ENCODE measurements around the gene FITM1.

Gene FITM1

DNA sequence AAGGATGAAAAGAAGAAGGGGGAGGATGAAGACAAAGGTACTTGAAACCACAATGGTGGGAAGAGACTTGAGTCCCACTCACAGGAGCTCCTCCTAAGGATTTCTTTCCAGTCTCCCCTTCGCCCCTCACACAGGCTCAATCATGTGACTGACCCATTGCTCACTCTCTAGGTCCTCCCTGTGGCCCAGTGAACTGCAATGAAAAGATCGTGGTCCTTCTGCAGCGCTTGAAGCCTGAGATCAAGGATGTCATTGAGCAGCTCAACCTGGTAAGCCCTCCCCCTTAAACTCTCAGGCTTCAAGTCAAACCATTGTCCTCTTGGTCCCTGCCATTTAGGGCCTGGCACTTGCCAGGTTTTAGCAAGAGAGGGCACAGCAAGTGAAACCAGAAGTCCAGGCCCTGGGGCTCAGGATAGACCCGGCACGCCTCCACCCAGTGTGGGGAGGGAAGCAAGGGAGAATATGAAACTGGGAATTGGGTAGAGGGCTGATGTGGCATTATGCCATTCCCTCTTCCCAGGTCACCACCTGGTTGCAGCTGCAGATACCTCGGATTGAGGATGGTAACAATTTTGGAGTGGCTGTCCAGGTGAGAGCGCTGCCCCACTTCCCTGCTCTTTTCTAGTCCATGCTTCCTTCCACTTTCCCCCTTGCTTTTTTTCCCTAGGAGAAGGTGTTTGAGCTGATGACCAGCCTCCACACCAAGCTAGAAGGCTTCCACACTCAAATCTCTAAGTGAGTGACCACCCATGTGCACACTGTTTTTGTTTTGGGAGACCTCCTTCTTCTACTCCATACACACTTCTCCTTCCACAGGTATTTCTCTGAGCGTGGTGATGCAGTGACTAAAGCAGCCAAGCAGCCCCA lies 7.3 kb downstream of the FITM1 start:
- no peak for TF ChIP-seq RAD21 (IDR thresholded peaks at IDR 0.05; ENCODE audit: low read depth)

DNA sequence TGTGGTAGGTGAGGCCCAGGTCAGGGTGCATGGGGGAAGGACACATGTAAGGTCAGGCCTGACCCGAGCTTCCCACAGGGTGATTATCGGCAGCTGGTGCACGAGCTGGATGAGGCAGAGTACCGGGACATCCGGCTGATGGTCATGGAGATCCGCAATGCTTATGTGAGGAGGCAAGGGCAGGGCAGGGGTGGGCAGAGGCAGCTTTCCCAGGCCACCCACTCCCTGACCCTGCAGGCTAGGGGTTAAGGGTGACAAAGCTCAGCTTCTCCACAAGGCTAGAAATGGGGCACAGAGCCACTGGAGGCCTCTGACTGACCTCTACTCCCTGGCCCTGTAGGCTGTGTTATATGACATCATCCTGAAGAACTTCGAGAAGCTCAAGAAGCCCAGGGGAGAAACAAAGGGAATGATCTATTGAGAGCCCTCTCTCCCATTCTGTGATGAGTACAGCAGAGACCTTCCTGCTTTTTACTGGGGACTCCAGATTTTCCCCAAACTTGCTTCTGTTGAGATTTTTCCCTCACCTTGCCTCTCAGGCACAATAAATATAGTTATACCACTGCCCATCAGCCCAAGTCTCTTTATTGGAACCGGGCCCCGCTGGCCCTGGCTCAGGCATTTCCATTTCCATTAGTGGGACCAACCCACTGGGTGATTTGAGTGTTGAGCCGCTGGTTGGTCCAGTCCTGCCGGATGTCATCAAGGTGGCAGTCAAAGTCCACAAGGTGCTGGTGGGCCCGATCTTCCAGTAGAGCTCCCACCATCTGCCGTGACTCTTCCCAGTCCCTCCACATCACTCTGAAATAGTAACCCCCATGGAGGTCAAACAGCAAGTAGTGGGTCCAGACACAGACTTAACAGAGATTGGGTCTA lies 8.2 kb downstream of the FITM1 start:
- TF ChIP-seq EP300 (IDR thresholded peaks at IDR 0.05; ENCODE audit: borderline replicate concordance) (no peak), FOXM1 (IDR thresholded peaks at IDR 0.05; ENCODE audit: borderline replicate concordance, low read depth) (no peak), CEBPB (IDR thresholded peaks at IDR 0.05) (no peak), ZBTB7A (IDR thresholded peaks at IDR 0.05; ENCODE audit: low read depth) (no peak), EGR1 (IDR thresholded peaks at IDR 0.05) (no peak), REST (IDR thresholded peaks at IDR 0.05; ENCODE audit: low read depth) (no peak), NFIC (IDR thresholded peaks at IDR 0.05) (no peak), TEAD4 (IDR thresholded peaks at IDR 0.05) (no peak)
- TF ChIP-seq, protein P1, sequence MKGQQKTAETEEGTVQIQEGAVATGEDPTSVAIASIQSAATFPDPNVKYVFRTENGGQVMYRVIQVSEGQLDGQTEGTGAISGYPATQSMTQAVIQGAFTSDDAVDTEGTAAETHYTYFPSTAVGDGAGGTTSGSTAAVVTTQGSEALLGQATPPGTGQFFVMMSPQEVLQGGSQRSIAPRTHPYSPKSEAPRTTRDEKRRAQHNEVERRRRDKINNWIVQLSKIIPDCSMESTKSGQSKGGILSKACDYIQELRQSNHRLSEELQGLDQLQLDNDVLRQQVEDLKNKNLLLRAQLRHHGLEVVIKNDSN (IDR thresholded peaks at IDR 0.05): no peak

GRCh38 chr14:24139272-24139934 lies 8.9 kb downstream of the FITM1 start:
- TF ChIP-seq RAD21 (IDR thresholded peaks at IDR 0.05; ENCODE audit: low read depth) (no peak), MAX (IDR thresholded peaks at IDR 0.05) (no peak), TEAD4 (IDR thresholded peaks at IDR 0.05) (no peak), FOXM1 (IDR thresholded peaks at IDR 0.05; ENCODE audit: borderline replicate concordance, low read depth) (no peak), NFIC (IDR thresholded peaks at IDR 0.05) (no peak), EGR1 (IDR thresholded peaks at IDR 0.05) (no peak), EP300 (IDR thresholded peaks at IDR 0.05; ENCODE audit: borderline replicate concordance) (no peak), ZBTB7A (IDR thresholded peaks at IDR 0.05; ENCODE audit: low read depth) (no peak), TAF1 (IDR thresholded peaks at IDR 0.05; ENCODE audit: low read depth) (no peak), CEBPB (IDR thresholded peaks at IDR 0.05) (no peak), CREB1 (IDR thresholded peaks at IDR 0.05; ENCODE audit: low read depth) (no peak), YY1 (IDR thresholded peaks at IDR 0.05; ENCODE audit: low read depth) (no peak), TCF12 (IDR thresholded peaks at IDR 0.05; ENCODE audit: low read depth) (no peak), REST (IDR thresholded peaks at IDR 0.05; ENCODE audit: low read depth) (no peak)
- TF ChIP-seq, protein P1 (IDR thresholded peaks at IDR 0.05): no peak

DNA sequence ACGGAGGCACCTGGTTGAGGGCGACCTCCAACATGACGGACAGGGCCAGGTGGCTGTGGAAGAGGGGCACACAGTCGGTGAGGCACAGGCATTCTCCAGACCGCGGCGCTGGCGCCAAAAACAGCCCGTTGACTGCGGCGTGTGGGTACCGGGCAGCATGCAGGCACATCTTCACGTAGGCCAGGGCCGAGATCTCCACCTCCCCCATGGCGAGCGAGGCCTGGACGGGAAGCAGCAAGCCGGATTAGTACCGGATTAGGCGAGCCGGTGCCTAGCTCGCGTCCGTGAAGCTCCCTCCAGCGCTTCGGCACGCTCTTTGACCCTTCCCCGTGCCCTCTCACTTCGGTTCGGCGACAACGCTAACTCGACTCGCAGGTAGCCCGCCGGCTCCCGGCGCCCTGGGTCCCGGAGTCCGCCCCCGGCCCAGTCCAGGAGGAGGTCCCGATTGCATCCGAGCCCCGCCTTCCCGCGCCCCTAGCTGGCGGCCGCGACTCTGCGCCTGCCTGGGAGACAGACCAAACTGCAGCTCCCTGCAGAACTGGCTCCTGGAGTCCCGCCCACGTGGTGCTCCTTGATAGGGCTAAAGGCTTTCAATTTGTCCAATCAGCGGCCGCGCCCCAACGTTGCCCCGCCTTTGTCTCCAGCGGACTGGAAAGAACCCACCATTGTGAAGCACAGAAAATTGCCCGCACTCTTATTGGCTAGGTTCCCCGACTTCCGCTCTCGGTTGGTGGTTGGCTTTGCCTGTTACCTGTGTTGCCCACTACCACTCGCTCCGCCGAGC lies 10.8 kb downstream of the FITM1 start, which contains the start of gene EMC9:
EMC9 (minus strand) TSS at position 495 of the 784 bp plus-strand sequence; CDS start at position 208, 287 bp downstream.
- TF ChIP-seq, protein P1 (IDR thresholded peaks at IDR 0.05): peak; percentile 80
- TF ChIP-seq EGR1 (IDR thresholded peaks at IDR 0.05) (peak; percentile 46; the same call in 1 of the 2 replicates), TCF12 (IDR thresholded peaks at IDR 0.05; ENCODE audit: low read depth) (peak; percentile 48), MAX (IDR thresholded peaks at IDR 0.05) (peak; percentile 59; the same call in 1 of the 2 replicates), CREB1 (IDR thresholded peaks at IDR 0.05; ENCODE audit: low read depth) (no peak), NFIC (IDR thresholded peaks at IDR 0.05) (peak; percentile 30; the same call in 1 of the 2 replicates), TAF1 (IDR thresholded peaks at IDR 0.05; ENCODE audit: low read depth) (peak; percentile 95), FOXM1 (IDR thresholded peaks at IDR 0.05; ENCODE audit: borderline replicate concordance, low read depth) (peak; percentile 74; the same call in 1 of the 2 replicates), REST (IDR thresholded peaks at IDR 0.05; ENCODE audit: low read depth) (no peak), EP300 (IDR thresholded peaks at IDR 0.05; ENCODE audit: borderline replicate concordance) (no peak; the same call in 1 of the 2 replicates), RAD21 (IDR thresholded peaks at IDR 0.05; ENCODE audit: low read depth) (no peak), ZBTB7A (IDR thresholded peaks at IDR 0.05; ENCODE audit: low read depth) (peak; percentile 66), TEAD4 (IDR thresholded peaks at IDR 0.05) (no peak), YY1 (IDR thresholded peaks at IDR 0.05; ENCODE audit: low read depth) (peak; percentile 9; the same call in 1 of the 2 replicates), CEBPB (IDR thresholded peaks at IDR 0.05) (no peak)

Data from Ishikawa (cell line).